Measurements from ENCODE around the gene PPFIA3.

Gene PPFIA3

DNA sequence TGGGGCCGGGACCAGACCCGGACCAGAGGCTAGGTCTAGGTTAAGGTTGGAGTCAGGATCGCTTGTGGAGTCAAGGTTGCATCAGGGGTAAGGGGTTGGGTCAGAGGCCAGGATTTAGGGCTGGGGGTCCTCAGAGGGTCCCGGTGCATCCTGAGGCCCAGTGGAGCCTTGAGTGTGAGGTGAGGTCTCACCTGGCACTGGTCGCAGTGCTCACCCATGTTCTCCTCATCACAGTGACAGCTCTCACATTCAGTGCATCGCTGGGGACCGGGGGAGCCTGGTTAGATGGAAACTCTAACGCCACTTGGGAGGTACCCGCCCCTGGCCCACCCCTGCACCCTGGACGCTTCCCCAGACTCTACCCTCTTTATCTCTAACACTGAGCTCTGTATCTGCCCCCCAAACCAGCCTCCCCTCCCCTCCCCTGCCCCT lies 32.8 kb downstream of the PPFIA3 start:
- peaks cover 24% of the 10 kb centered on the region for H3K4me1 ChIP-seq (ENCODE audit: insufficient read depth, low read length, severe bottlenecking)
- no peak overlapping the region for H3K27ac ChIP-seq (ENCODE audit: low read depth, low read length, poor library complexity, severe bottlenecking)
- peak overlapping the region; percentile 12; the same call in 1 of the 2 replicates for H3K4me2 ChIP-seq (ENCODE audit: low read length)
- no peak overlapping the region for H3K4me3 ChIP-seq (ENCODE audit: low read depth, low read length, poor library complexity, severe bottlenecking)
- TF ChIP-seq, protein P1, sequence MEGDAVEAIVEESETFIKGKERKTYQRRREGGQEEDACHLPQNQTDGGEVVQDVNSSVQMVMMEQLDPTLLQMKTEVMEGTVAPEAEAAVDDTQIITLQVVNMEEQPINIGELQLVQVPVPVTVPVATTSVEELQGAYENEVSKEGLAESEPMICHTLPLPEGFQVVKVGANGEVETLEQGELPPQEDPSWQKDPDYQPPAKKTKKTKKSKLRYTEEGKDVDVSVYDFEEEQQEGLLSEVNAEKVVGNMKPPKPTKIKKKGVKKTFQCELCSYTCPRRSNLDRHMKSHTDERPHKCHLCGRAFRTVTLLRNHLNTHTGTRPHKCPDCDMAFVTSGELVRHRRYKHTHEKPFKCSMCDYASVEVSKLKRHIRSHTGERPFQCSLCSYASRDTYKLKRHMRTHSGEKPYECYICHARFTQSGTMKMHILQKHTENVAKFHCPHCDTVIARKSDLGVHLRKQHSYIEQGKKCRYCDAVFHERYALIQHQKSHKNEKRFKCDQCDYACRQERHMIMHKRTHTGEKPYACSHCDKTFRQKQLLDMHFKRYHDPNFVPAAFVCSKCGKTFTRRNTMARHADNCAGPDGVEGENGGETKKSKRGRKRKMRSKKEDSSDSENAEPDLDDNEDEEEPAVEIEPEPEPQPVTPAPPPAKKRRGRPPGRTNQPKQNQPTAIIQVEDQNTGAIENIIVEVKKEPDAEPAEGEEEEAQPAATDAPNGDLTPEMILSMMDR (IDR thresholded peaks at IDR 0.05; ENCODE audit: low read length): no peak
- TF ChIP-seq EZH2 (IDR thresholded peaks at IDR 0.05; ENCODE audit: borderline replicate concordance, low read length): no peak
- H3K79me2 ChIP-seq (ENCODE audit: insufficient read depth, low read length): no peaks in the 10 kb centered on the region
- H3K36me3 ChIP-seq (ENCODE audit: insufficient read depth, low read length): no peaks in the 10 kb centered on the region
- H2AFZ ChIP-seq (ENCODE audit: low read length): no peak overlapping the region
- no peaks in the 10 kb centered on the region; the same call in 1 of the 2 replicates for H3K27me3 ChIP-seq (ENCODE audit: insufficient read depth, low read length)
- H3K9me3 ChIP-seq (ENCODE audit: low read length): no peaks in the 10 kb centered on the region
- no peaks in the 10 kb centered on the region for H3F3A ChIP-seq (ENCODE audit: insufficient read depth, low read length)
- H4K20me1 ChIP-seq (ENCODE audit: insufficient read depth, low read length): no peaks in the 10 kb centered on the region
- H3K9ac ChIP-seq (ENCODE audit: low read length): no peak overlapping the region
- H3K9me2 ChIP-seq (ENCODE audit: low read depth, low read length): no peaks in the 10 kb centered on the region

DNA sequence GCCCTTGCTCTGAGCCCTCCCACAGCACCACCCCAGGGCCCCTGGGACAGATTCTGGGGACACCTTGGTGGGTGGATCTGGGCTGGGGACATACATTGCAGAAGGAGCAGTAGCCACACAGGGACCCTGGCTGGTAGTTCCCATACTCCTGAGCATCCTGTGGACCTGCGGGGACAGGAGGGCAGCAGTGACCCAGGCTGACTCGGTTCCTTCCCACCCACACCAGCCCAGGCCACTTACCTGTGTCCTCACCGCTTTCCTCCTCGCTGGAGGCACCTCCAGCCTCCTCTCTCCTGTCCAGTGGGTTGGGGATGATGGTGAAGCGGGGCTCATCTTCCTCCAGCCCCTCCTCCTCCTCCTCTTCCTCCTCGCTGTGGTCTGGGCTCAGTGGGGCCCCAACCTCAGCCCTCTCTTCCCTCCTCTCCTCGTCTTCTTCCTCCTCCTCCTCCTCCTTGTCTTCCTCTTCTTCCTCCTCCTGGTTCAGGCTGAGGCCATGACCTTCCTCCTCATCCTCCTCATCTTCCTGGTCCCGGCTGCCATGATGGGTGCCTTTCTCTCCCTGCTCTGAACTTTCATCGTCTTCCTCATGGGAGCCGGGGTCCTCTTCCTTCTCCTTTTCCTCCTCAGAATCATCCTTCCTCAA lies 33.9 kb downstream of the PPFIA3 start:
- H3K79me2 ChIP-seq (ENCODE audit: insufficient read depth, low read length): no peaks in the 10 kb centered on the region
- H3K27me3 ChIP-seq (ENCODE audit: insufficient read depth, low read length): no peaks in the 10 kb centered on the region; the same call in 1 of the 2 replicates
- no peak overlapping the region for H3K4me3 ChIP-seq (ENCODE audit: low read depth, low read length, poor library complexity, severe bottlenecking)
- H3K4me1 ChIP-seq (ENCODE audit: insufficient read depth, low read length, severe bottlenecking): peaks cover 24% of the 10 kb centered on the region
- H3K4me2 ChIP-seq (ENCODE audit: low read length): no peak overlapping the region
- H4K20me1 ChIP-seq (ENCODE audit: insufficient read depth, low read length): no peaks in the 10 kb centered on the region
- no peaks in the 10 kb centered on the region for H3K9me2 ChIP-seq (ENCODE audit: low read depth, low read length)
- H3K9me3 ChIP-seq (ENCODE audit: low read length): no peaks in the 10 kb centered on the region
- no peaks in the 10 kb centered on the region for H3F3A ChIP-seq (ENCODE audit: insufficient read depth, low read length)
- H2AFZ ChIP-seq (ENCODE audit: low read length): no peak overlapping the region
- H3K36me3 ChIP-seq (ENCODE audit: insufficient read depth, low read length): no peaks in the 10 kb centered on the region
- no peak for TF ChIP-seq EZH2 (IDR thresholded peaks at IDR 0.05; ENCODE audit: borderline replicate concordance, low read length)
- TF ChIP-seq, protein P1 (IDR thresholded peaks at IDR 0.05; ENCODE audit: low read length): no peak
- no peak overlapping the region for H3K9ac ChIP-seq (ENCODE audit: low read length)
- H3K27ac ChIP-seq (ENCODE audit: low read depth, low read length, poor library complexity, severe bottlenecking): no peak overlapping the region

DNA sequence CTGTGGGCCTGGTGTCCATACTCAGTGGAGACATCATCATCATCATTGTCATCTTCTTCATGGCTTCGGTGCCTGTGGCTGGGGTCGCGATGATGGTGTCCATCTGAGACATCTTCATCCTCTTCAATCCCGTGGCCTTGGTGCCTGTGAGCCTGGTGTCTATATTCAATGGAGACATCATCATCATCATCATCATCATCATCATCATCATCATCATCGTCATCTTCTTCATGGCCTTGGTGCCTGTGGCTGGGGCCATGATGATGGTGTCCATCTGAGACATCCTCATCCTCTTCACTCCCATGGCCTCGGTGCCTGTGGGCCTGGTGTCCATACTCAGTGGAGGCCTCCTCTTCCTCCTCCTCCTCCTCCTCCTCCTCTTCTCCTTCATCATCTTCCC lies 34.9 kb downstream of the PPFIA3 start:
- Histone ChIP-seq H3K4me2 (ENCODE audit: low read length) (no peak overlapping the region), H2AFZ (ENCODE audit: low read length) (no peak overlapping the region), H3K27ac (ENCODE audit: low read depth, low read length, poor library complexity, severe bottlenecking) (no peak overlapping the region), H3K27me3 (ENCODE audit: insufficient read depth, low read length) (peaks cover 3% of the 10 kb centered on the region; the same call in 1 of the 2 replicates), H3K79me2 (ENCODE audit: insufficient read depth, low read length) (no peaks in the 10 kb centered on the region), H3K9me2 (ENCODE audit: low read depth, low read length) (no peaks in the 10 kb centered on the region), H3K4me1 (ENCODE audit: insufficient read depth, low read length, severe bottlenecking) (peaks cover 23% of the 10 kb centered on the region), H3F3A (ENCODE audit: insufficient read depth, low read length) (no peaks in the 10 kb centered on the region), H3K9me3 (ENCODE audit: low read length) (no peaks in the 10 kb centered on the region), H4K20me1 (ENCODE audit: insufficient read depth, low read length) (no peaks in the 10 kb centered on the region), H3K4me3 (ENCODE audit: low read depth, low read length, poor library complexity, severe bottlenecking) (no peak overlapping the region), H3K9ac (ENCODE audit: low read length) (no peak overlapping the region), H3K36me3 (ENCODE audit: insufficient read depth, low read length) (no peaks in the 10 kb centered on the region)
- no peak for TF ChIP-seq EZH2 (IDR thresholded peaks at IDR 0.05; ENCODE audit: borderline replicate concordance, low read length)
- TF ChIP-seq, protein P1 (IDR thresholded peaks at IDR 0.05; ENCODE audit: low read length): no peak
